IMR-90 (cell line): ENCODE results near the gene DAPK3. TPM values are rescaled to one million over a fixed set of nuclear protein-coding genes. Genes with fewer than 3 reads are reported as not detected.

ENCODE experiments used
- ATAC-seq: fragments of 200-7000 bp; cut with Tn5 transposase; 2 replicates; pipeline ENCODE4 v1.9.1; 2020; ENCODE audit warnings: low read depth, mild to moderate bottlenecking, moderate library complexity
- BruUV-seq: library from RNA; stranded (reverse); fragments of 400-500 nt; replicated peaks from 2 replicates; lab custom pipeline; 2021; lab: Mats Ljungman, UMichigan
- CTCF ChIA-PET: fragments of 300-600 bp; formaldehyde crosslinking; extraction: SDS; loops from one replicate; lab custom pipeline; 2021; ENCODE audit warnings: antibody characterized with exemption; lab: Yijun Ruan, JAX
- POLR2A ChIA-PET: fragments of 300-600 bp; sonication (Branson Sonifier 250); formaldehyde crosslinking; loops from one replicate; lab custom pipeline; 2022; ENCODE audit warnings: antibody characterized with exemption; ENCODE audit not compliant: unreplicated experiment; lab: Charles Lee
- DNase-seq: peaks from one replicate; pipeline ENCODE4 v3.0.0; 2013
- H2AFZ ChIP-seq: replicated peaks from 2 replicates; pipeline ENCODE3; 2013; ENCODE audit warnings: low read length, mild to moderate bottlenecking; ENCODE audit not compliant: poor library complexity
- H2AK5ac ChIP-seq: 2 replicates; pipeline ENCODE4 v1.6.1; 2013; ENCODE audit warnings: low read depth, low read length, inconsistent platforms
- H2AK9ac ChIP-seq: replicated peaks from 2 replicates; pipeline ENCODE3; 2013; ENCODE audit warnings: mild to moderate bottlenecking, low read depth, low read length, moderate library complexity; ENCODE audit not compliant: poor library complexity
- H2BK120ac ChIP-seq: 2 replicates; pipeline ENCODE4 v1.6.1; 2013; ENCODE audit warnings: low read depth, low read length, inconsistent platforms
- H2BK15ac ChIP-seq: 3 replicates; pipeline ENCODE4 v1.6.1; 2013; ENCODE audit warnings: low read depth, low read length, inconsistent platforms
- H2BK20ac ChIP-seq: 2 replicates; pipeline ENCODE4 v1.6.1; 2013; ENCODE audit warnings: low read depth, mild to moderate bottlenecking, inconsistent platforms, low read length, moderate library complexity
- H2BK5ac ChIP-seq: 2 replicates; pipeline ENCODE4 v1.6.1; 2013; ENCODE audit warnings: mild to moderate bottlenecking, low read depth, low read length, inconsistent platforms; ENCODE audit not compliant: poor library complexity, severe bottlenecking
- H3K14ac ChIP-seq: replicated peaks from 2 replicates; pipeline ENCODE4 v1.6.1; 2013; ENCODE audit warnings: low read depth, low read length, inconsistent platforms
- H3K18ac ChIP-seq: 2 replicates; pipeline ENCODE4 v1.6.1; 2013; ENCODE audit warnings: low read depth, low read length, control low read depth
- H3K23ac ChIP-seq: 2 replicates; pipeline ENCODE4 v1.6.1; 2013; ENCODE audit warnings: low read depth, low read length, inconsistent platforms
- H3K27ac ChIP-seq: 2 replicates; pipeline ENCODE4 v1.5.1; 2013; ENCODE audit warnings: mild to moderate bottlenecking, control low read depth, low read length; ENCODE audit not compliant: insufficient read depth
- H3K27me3 ChIP-seq: 2 replicates; pipeline ENCODE4 v1.6.1; 2013; ENCODE audit warnings: low read length; ENCODE audit not compliant: control insufficient read depth, insufficient read depth
- H3K36me3 ChIP-seq: 2 replicates; pipeline ENCODE4 v1.6.1; 2013; ENCODE audit warnings: low read length, mixed read lengths; ENCODE audit not compliant: control insufficient read depth, insufficient read depth
- H3K4ac ChIP-seq: 2 replicates; pipeline ENCODE4 v1.6.1; 2013; ENCODE audit warnings: low read depth, low read length, inconsistent platforms
- H3K4me1 ChIP-seq: 2 replicates; pipeline ENCODE4 v1.6.1; 2013; ENCODE audit warnings: low read length, mixed read lengths; ENCODE audit not compliant: control insufficient read depth, insufficient read depth
- H3K4me2 ChIP-seq: 2 replicates; pipeline ENCODE4 v1.6.1; 2013; ENCODE audit warnings: low read depth, mild to moderate bottlenecking, control low read depth, low read length, moderate library complexity
- H3K4me3 ChIP-seq: 2 replicates; pipeline ENCODE4 v1.5.1; 2013; ENCODE audit warnings: low read depth, mild to moderate bottlenecking, control low read depth, low read length, moderate library complexity; ENCODE audit not compliant: insufficient read depth
- H3K56ac ChIP-seq: 2 replicates; pipeline ENCODE4 v1.6.1; 2013; ENCODE audit warnings: low read length, inconsistent platforms; ENCODE audit not compliant: insufficient read depth; ENCODE audit errors: extremely low read depth
- H3K79me1 ChIP-seq, 2 experiments: 2 replicates each; pipeline ENCODE4 v1.6.1; 2013; ENCODE audit warnings: low read length in 2 of 2, inconsistent platforms in 1 of 2, low read depth in 1 of 2
- H3K9ac ChIP-seq: 2 replicates; pipeline ENCODE4 v1.6.1; 2013; ENCODE audit warnings: low read depth, low read length, control low read depth
- H3K9me1 ChIP-seq: 2 replicates; pipeline ENCODE4 v1.6.1; 2013; ENCODE audit warnings: low read length, inconsistent platforms; ENCODE audit not compliant: insufficient read depth
- H3K9me3 ChIP-seq: 2 replicates; pipeline ENCODE4 v1.6.1; 2013; ENCODE audit warnings: low read length; ENCODE audit not compliant: control insufficient read depth, insufficient read depth
- H4K20me1 ChIP-seq: 2 replicates; pipeline ENCODE4 v1.6.1; 2013; ENCODE audit warnings: low read length, inconsistent platforms; ENCODE audit not compliant: insufficient read depth
- H4K5ac ChIP-seq: 2 replicates; pipeline ENCODE4 v1.6.1; 2013; ENCODE audit warnings: mild to moderate bottlenecking, low read depth, low read length, control low read depth
- H4K8ac ChIP-seq, 2 experiments: 2 replicates each; pipeline ENCODE4 v1.6.1; 2013; ENCODE audit warnings: low read depth in 2 of 2, low read length in 2 of 2, control low read depth in 1 of 2, inconsistent platforms in 1 of 2
- H4K91ac ChIP-seq: 2 replicates; pipeline ENCODE4 v1.6.1; 2013; ENCODE audit warnings: low read depth, low read length, inconsistent platforms; ENCODE audit not compliant: insufficient read depth
- BHLHE40 ChIP-seq: fragments of 150-350 bp; IDR thresholded peaks from 2 replicates; pipeline ENCODE4 v1.6.1; 2016; ENCODE audit warnings: mild to moderate bottlenecking, low read depth, low read length
- CEBPB ChIP-seq: IDR thresholded peaks from 2 replicates; pipeline ENCODE4 v1.6.1; 2012; ENCODE audit warnings: low read depth, low read length, improper control_type of control experiment
- CHD1 ChIP-seq: IDR thresholded peaks from 2 replicates; pipeline ENCODE4 v1.6.1; 2012; ENCODE audit warnings: low read depth, low read length, improper control_type of control experiment
- CTCF ChIP-seq: conservative IDR thresholded peaks from 2 replicates; pipeline ENCODE4 v1.5.1; 2012; ENCODE audit warnings: mild to moderate bottlenecking, low read depth, low read length, improper control_type of control experiment
- FOS ChIP-seq: fragments of 150-350 bp; IDR thresholded peaks from 2 replicates; pipeline ENCODE4 v1.6.1; 2016; ENCODE audit warnings: low read depth, low read length
- MAFK ChIP-seq: IDR thresholded peaks from 2 replicates; pipeline ENCODE4 v1.6.1; 2012; ENCODE audit warnings: low read depth, low read length, improper control_type of control experiment
- MAZ ChIP-seq: IDR thresholded peaks from 2 replicates; pipeline ENCODE4 v1.6.1; 2012; ENCODE audit warnings: low read depth, mild to moderate bottlenecking, low read length, improper control_type of control experiment, moderate library complexity, borderline replicate concordance
- MXI1 ChIP-seq: IDR thresholded peaks from 2 replicates; pipeline ENCODE4 v1.6.1; 2012; ENCODE audit warnings: low read depth, mild to moderate bottlenecking, low read length, moderate library complexity, borderline replicate concordance
- NFE2L2 ChIP-seq: fragments of 150-350 bp; IDR thresholded peaks from 2 replicates; pipeline ENCODE4 v1.6.1; 2016; ENCODE audit warnings: low read depth, mild to moderate bottlenecking, low read length
- POLR2A ChIP-seq: IDR thresholded peaks from 2 replicates; pipeline ENCODE4 v1.6.1; 2012; ENCODE audit warnings: mild to moderate bottlenecking, low read depth, low read length
- RAD21 ChIP-seq: IDR thresholded peaks from 2 replicates; pipeline ENCODE4 v1.6.1; 2012; ENCODE audit warnings: low read length, improper control_type of control experiment
- RCOR1 ChIP-seq: IDR thresholded peaks from 2 replicates; pipeline ENCODE4 v1.6.1; 2012; ENCODE audit warnings: mild to moderate bottlenecking, low read length, improper control_type of control experiment; ENCODE audit not compliant: insufficient replicate concordance
- RFX5 ChIP-seq: IDR thresholded peaks from 2 replicates; pipeline ENCODE4 v1.8.0; 2012; ENCODE audit warnings: low read depth, mild to moderate bottlenecking, low read length, moderate library complexity
- SMC3 ChIP-seq: fragments of 150-350 bp; IDR thresholded peaks from 2 replicates; pipeline ENCODE4 v1.6.1; 2016; ENCODE audit warnings: low read depth, mild to moderate bottlenecking, antibody characterized with exemption, low read length, moderate library complexity
- WGBS, 2 experiments: methylation state at CpG; one replicate each; pipeline versions ENCODE4 v1.1.5 to v1.1.7; 2013; ENCODE audit warnings: missing lambda C conversion rate in 2 of 2; ENCODE audit not compliant: insufficient read length in 1 of 2; ENCODE audit errors: extremely low coverage in 2 of 2; 5-methylcytosine and 5-hydroxymethylcytosine counted together
- dilution Hi-C: fragments of 300-500 bp; cut with HindIII; formaldehyde crosslinking; loops from one replicate; pipeline ENCODE4 v1.14.3; 2018; ENCODE audit warnings: low sequenced_read_pairs; ENCODE audit not compliant: unreplicated experiment
- in situ Hi-C: fragments of 300-500 bp; cut with MboI; formaldehyde crosslinking; loops from 3 replicates; pipeline ENCODE4 v1.14.3; 2019; ENCODE audit warnings: low sequenced_read_pairs, inconsistent platforms, mixed read lengths
- intact Hi-C: fragments of 100-400 bp; cut with micrococcal nuclease; formaldehyde crosslinking; loops from 2 replicates; pipeline ENCODE4 v1.10.0; 2022
- polyA plus RNA-seq, 3 experiments: library from polyadenylated mRNA; depleted of rRNA; stranded (reverse); fragments of >200 nt; gene quantifications; 2 replicates each; pipeline ENCODE4 v1.2.3, GENCODE V29; 2012; ENCODE audit warnings: low replicate concordance in 1 of 3
- total RNA-seq: library from RNA; depleted of rRNA; stranded (reverse); fragments of >200 nt; gene quantifications from 2 replicates; pipeline ENCODE4 v1.2.3, GENCODE V29; 2012
- TF ChIP-seq, protein P1 (sequence below): fragments of 150-350 bp; IDR thresholded peaks from 2 replicates; pipeline ENCODE4 v1.6.1; 2016; ENCODE audit warnings: low read depth, mild to moderate bottlenecking, low read length, moderate library complexity, borderline replicate concordance
- TF ChIP-seq, protein P2 (sequence below): fragments of 150-350 bp; IDR thresholded peaks from 2 replicates; pipeline ENCODE4 v1.6.1; 2017; ENCODE audit warnings: mild to moderate bottlenecking, antibody characterized with exemption, low read length, low read depth

Gene DAPK3
- total and polyA plus RNA-seq, 2 of the 4 experiments (the other 2 are of a cell fraction), result 145 to 188 TPM

- H3K9me1 ChIP-seq, result no peaks in the 10 kb centered on the region
- H4K5ac ChIP-seq, result no peak overlapping the region
- H3K14ac ChIP-seq, result no peak overlapping the region
- H2AK5ac ChIP-seq, result no peak overlapping the region
- H2BK120ac ChIP-seq, result no peak overlapping the region
- H3K4me3 ChIP-seq, result no peak overlapping the region
- intact Hi-C loops, result no loop called here
- H3K4me2 ChIP-seq, result no peak overlapping the region
- no peak overlapping the region for H2AFZ ChIP-seq
- H3K9me3 ChIP-seq, result no peaks in the 10 kb centered on the region
- DNase-seq (no peak), ATAC-seq (no peak)
- H3K18ac ChIP-seq, result no peak overlapping the region
- H3K56ac ChIP-seq, result no peak overlapping the region
- in situ Hi-C loops, result no loop called here
- H3K4me1 ChIP-seq, result no peaks in the 10 kb centered on the region
- H2AK9ac ChIP-seq, result no peak overlapping the region
- no peak overlapping the region for H4K8ac ChIP-seq
- no peak overlapping the region for H3K9ac ChIP-seq
- no peak overlapping the region for H2BK5ac ChIP-seq
- dilution Hi-C loops, result no loop called here
- no peak overlapping the region for H2BK15ac ChIP-seq
- H2BK20ac ChIP-seq, result no peak overlapping the region
- H4K91ac ChIP-seq, result no peak overlapping the region
- H4K20me1 ChIP-seq, result peaks cover 77% of the 10 kb centered on the region
- ChIA-PET CTCF (no interaction called here), POLR2A (no interaction called here)
- peaks cover 45% of the 10 kb centered on the region for H3K36me3 ChIP-seq
- H3K27ac ChIP-seq, result no peak overlapping the region
- H3K79me1 ChIP-seq, result peaks cover 15 to 84% of the 10 kb centered on the region in 2 experiments
- H3K4ac ChIP-seq, result no peak overlapping the region
- BruUV-seq, result no TSS peak
- H3K27me3 ChIP-seq, result no peaks in the 10 kb centered on the region
- TF ChIP-seq MAZ, result no peak
- TF ChIP-seq RFX5, result no peak
- TF ChIP-seq RAD21, result no peak
- no peak for TF ChIP-seq MXI1
- no peak for TF ChIP-seq MAFK
- no peak for TF ChIP-seq CEBPB
- TF ChIP-seq, protein P1, sequence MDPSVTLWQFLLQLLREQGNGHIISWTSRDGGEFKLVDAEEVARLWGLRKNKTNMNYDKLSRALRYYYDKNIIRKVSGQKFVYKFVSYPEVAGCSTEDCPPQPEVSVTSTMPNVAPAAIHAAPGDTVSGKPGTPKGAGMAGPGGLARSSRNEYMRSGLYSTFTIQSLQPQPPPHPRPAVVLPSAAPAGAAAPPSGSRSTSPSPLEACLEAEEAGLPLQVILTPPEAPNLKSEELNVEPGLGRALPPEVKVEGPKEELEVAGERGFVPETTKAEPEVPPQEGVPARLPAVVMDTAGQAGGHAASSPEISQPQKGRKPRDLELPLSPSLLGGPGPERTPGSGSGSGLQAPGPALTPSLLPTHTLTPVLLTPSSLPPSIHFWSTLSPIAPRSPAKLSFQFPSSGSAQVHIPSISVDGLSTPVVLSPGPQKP, result no peak
- TF ChIP-seq, protein P2, sequence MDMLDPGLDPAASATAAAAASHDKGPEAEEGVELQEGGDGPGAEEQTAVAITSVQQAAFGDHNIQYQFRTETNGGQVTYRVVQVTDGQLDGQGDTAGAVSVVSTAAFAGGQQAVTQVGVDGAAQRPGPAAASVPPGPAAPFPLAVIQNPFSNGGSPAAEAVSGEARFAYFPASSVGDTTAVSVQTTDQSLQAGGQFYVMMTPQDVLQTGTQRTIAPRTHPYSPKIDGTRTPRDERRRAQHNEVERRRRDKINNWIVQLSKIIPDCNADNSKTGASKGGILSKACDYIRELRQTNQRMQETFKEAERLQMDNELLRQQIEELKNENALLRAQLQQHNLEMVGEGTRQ, result no peak
- no peak for TF ChIP-seq CTCF
- TF ChIP-seq BHLHE40, result no peak
- no peak for TF ChIP-seq NFE2L2
- no peak for TF ChIP-seq SMC3
- no peak for TF ChIP-seq POLR2A
- no peak for TF ChIP-seq FOS
- no peak for TF ChIP-seq CHD1
- TF ChIP-seq RCOR1, result no peak
- 90% methylated on average over 8 of the region's 12 CpGs; no CpG with 5 or more reads in 1 of the 2 experiments for WGBS, 2 experiments
- H3K23ac ChIP-seq, result no peak overlapping the region
These were observed 45.6 kb upstream of the DAPK3 start for GRCh38 chr19:4016486-4016885.
